Endothelial cell of umbilical vein (primary cell): ENCODE data around the gene LSM7. TPM values are rescaled to one million over a fixed set of nuclear protein-coding genes. Genes with fewer than 3 reads are reported as not detected.

Experiments used
- BruUV-seq: library from RNA; stranded (reverse); fragments of 400-500 nt; replicated peaks from 2 replicates; lab custom pipeline; 2021; lab: Mats Ljungman, UMichigan
- CTCF ChIA-PET: fragments of 300-600, 350-600 bp; sonication (Branson Sonifier 250); formaldehyde crosslinking; loops from one replicate; lab custom pipeline; 2021; ENCODE audit warnings: antibody characterized with exemption, inconsistent platforms; lab: Charles Lee
- POLR2A ChIA-PET: fragments of 300-600, 350-600 bp; sonication (Branson Sonifier 250); formaldehyde crosslinking; loops from one replicate; lab custom pipeline; 2021; ENCODE audit warnings: antibody characterized with exemption, inconsistent platforms; lab: Charles Lee
- DNase-seq: peaks from one replicate; pipeline ENCODE4 v3.0.0-alpha.2; 2011; ENCODE audit warnings: low read depth, low spot score
- FAIRE-seq: peaks from 2 replicates; lab custom pipeline; 2011; peaks lifted over from hg19 to GRCh38; lab: Jason Lieb, UNC
- H2AFZ ChIP-seq: 2 replicates; pipeline ENCODE4 v1.6.0; 2012; ENCODE audit warnings: low read depth, low read length, control low read depth, inconsistent platforms
- H3K27ac ChIP-seq: 2 replicates; pipeline ENCODE4 v1.5.1; 2011; ENCODE audit warnings: low read depth, mild to moderate bottlenecking, control low read depth, low read length, moderate library complexity; ENCODE audit not compliant: insufficient read depth
- H3K27me3 ChIP-seq, 2 experiments: 2 replicates each; pipeline versions ENCODE4 v1.6.0 to v1.6.1; 2011; ENCODE audit warnings: low read length in 2 of 2, mixed read lengths in 1 of 2; ENCODE audit not compliant: control insufficient read depth in 2 of 2, insufficient read depth in 2 of 2
- H3K36me3 ChIP-seq, 2 experiments: 2 replicates in 1 of 2; 3 replicates in 1 of 2; pipeline ENCODE4 v1.5.1; 2011; ENCODE audit warnings: low read length in 2 of 2, mild to moderate bottlenecking in 1 of 2, moderate library complexity in 1 of 2; ENCODE audit not compliant: control insufficient read depth in 2 of 2, insufficient read depth in 2 of 2; ENCODE audit errors: extremely low read depth in 1 of 2
- H3K4me1 ChIP-seq: 3 replicates; pipeline ENCODE4 v1.5.1; 2011; ENCODE audit warnings: mild to moderate bottlenecking, low read length; ENCODE audit not compliant: control insufficient read depth, insufficient read depth; ENCODE audit errors: extremely low read depth
- H3K4me2 ChIP-seq: 2 replicates; pipeline ENCODE4 v1.6.1; 2011; ENCODE audit warnings: low read length, control low read depth, mixed read lengths; ENCODE audit not compliant: insufficient read depth
- H3K4me3 ChIP-seq, 3 experiments: fragments of 200-600 bp in 1 of 3; sonication (generic), shearing (Covaris generic) in 1 of 3; replicated peaks in 1 of 3; 2 replicates each; pipeline ENCODE4 v1.5.1; 2011 to 2016; ENCODE audit warnings: control low read depth in 3 of 3, low read length in 3 of 3, mild to moderate bottlenecking in 2 of 3, inconsistent platforms in 1 of 3, low read depth in 1 of 3, moderate library complexity in 1 of 3; ENCODE audit not compliant: insufficient read depth in 1 of 3
- H3K79me2 ChIP-seq: 2 replicates; pipeline ENCODE4 v1.6.0; 2012; ENCODE audit warnings: low read length, inconsistent platforms; ENCODE audit not compliant: control insufficient read depth, insufficient read depth
- H3K9ac ChIP-seq: replicated peaks from 2 replicates; pipeline ENCODE3; 2011; ENCODE audit warnings: low read length, control low read depth; ENCODE audit not compliant: insufficient read depth; ENCODE audit errors: extremely low read depth
- H3K9me1 ChIP-seq: replicated peaks from 3 replicates; pipeline ENCODE4 v1.6.0; 2011; ENCODE audit warnings: mild to moderate bottlenecking, low read length; ENCODE audit not compliant: control insufficient read depth, insufficient read depth; ENCODE audit errors: extremely low read depth
- H3K9me3 ChIP-seq: replicated peaks from 2 replicates; pipeline ENCODE4 v1.5.1; 2012; ENCODE audit warnings: low read length, inconsistent platforms; ENCODE audit not compliant: control insufficient read depth, insufficient read depth
- H4K20me1 ChIP-seq: replicated peaks from 2 replicates; pipeline ENCODE3; 2011; ENCODE audit warnings: mild to moderate bottlenecking, low read length; ENCODE audit not compliant: control insufficient read depth, insufficient read depth; ENCODE audit errors: extremely low read depth
- CTCF ChIP-seq, 2 donors: IDR thresholded peaks; 1 replicate in 1 of 2; 2 replicates in 1 of 2; pipeline ENCODE4 v1.5.1; 2011; ENCODE audit warnings: low read length in 2 of 2, mild to moderate bottlenecking in 2 of 2, moderate library complexity in 2 of 2, control low read depth in 1 of 2, inconsistent platforms in 1 of 2, low read depth in 1 of 2; ENCODE audit not compliant: insufficient read depth in 1 of 2; ENCODE audit errors: extremely low read depth in 1 of 2
- FOS ChIP-seq: IDR thresholded peaks from 2 replicates; pipeline ENCODE4 v1.6.1; 2011; ENCODE audit warnings: mild to moderate bottlenecking, low read length, moderate library complexity, borderline replicate concordance; ENCODE audit not compliant: insufficient read depth
- GATA2 ChIP-seq: IDR thresholded peaks from 2 replicates; pipeline ENCODE4 v1.7.0; 2011; ENCODE audit warnings: low read depth, mild to moderate bottlenecking, moderate library complexity, mixed read lengths, low read length; ENCODE audit not compliant: insufficient read length, insufficient read depth
- JUN ChIP-seq: IDR thresholded peaks from 2 replicates; pipeline ENCODE4 v1.6.1; 2011; ENCODE audit warnings: borderline replicate concordance, low read depth; ENCODE audit not compliant: insufficient read length, insufficient read depth
- MAX ChIP-seq: IDR thresholded peaks from 2 replicates; pipeline ENCODE4 v1.6.1; 2011; ENCODE audit not compliant: insufficient read depth, insufficient read length
- MYC ChIP-seq: IDR thresholded peaks from one replicate; pipeline ENCODE4 v1.6.1; 2011; ENCODE audit warnings: mild to moderate bottlenecking, low read depth, low read length
- POLR2AphosphoS5 ChIP-seq: IDR thresholded peaks from 2 replicates; pipeline ENCODE4 v1.6.1; 2012; ENCODE audit warnings: low read depth, mild to moderate bottlenecking, control low read depth, low read length, moderate library complexity; ENCODE audit not compliant: insufficient read depth
- dilution Hi-C: fragments of 300-500 bp; cut with MboI; formaldehyde crosslinking; loops from one replicate; pipeline ENCODE4 v1.15.0; 2019; ENCODE audit warnings: low sequenced_read_pairs; ENCODE audit not compliant: extremely low pct_ligation_motif_present
- intact Hi-C: fragments of 100-400 bp; cut with micrococcal nuclease; formaldehyde crosslinking; loops from one replicate; pipeline ENCODE4 v1.10.0; 2022
- polyA plus RNA-seq, 4 experiments: library from polyadenylated mRNA; depleted of rRNA in 3 of 4; stranded (reverse) in 3 of 4; unstranded in 1 of 4; fragments of >200 nt; gene quantifications; 2 replicates each; pipeline versions ENCODE4 v1.2.1 to v1.2.3, GENCODE V29; 2011 to 2012; ENCODE audit warnings: missing spikeins in 1 of 4
- total RNA-seq: library from RNA; stranded (reverse); gene quantifications from 2 replicates; pipeline ENCODE4 v1.2.3, GENCODE V29; 2021

The LSM7 gene
- total and polyA plus RNA-seq, 2 donors (not counting 3 experiments of a cell fraction or from before 2014, with no cell fraction given): 124 to 673 TPM

- no peak overlapping the region for H3K4me2 ChIP-seq
- H3K9ac ChIP-seq: no peak overlapping the region
- H4K20me1 ChIP-seq: no peaks in the 10 kb centered on the region
- intact Hi-C loops: loop anchor here (5.0 kb wide), 1 partner anchor 38 kb away; no protein-coding TSS in a partner anchor
- H3K9me3 ChIP-seq: no peaks in the 10 kb centered on the region
- H3K4me3 ChIP-seq: no peak overlapping the region
- no peak for FAIRE-seq
- ChIA-PET POLR2A (no interaction called here), CTCF (no interaction called here)
- BruUV-seq: no TSS peak
- dilution Hi-C loops: no loop called here
- peaks cover 15% of the 10 kb centered on the region for H3K4me1 ChIP-seq
- H3K9me1 ChIP-seq: no peaks in the 10 kb centered on the region
- peak overlapping the region; percentile 12 for H3K27ac ChIP-seq
- no peak overlapping the region for H2AFZ ChIP-seq
- H3K79me2 ChIP-seq: peaks cover 33% of the 10 kb centered on the region
- H3K36me3 ChIP-seq: peaks cover 0 to 13% of the 10 kb centered on the region in 2 experiments
- no peaks in the 10 kb centered on the region for H3K27me3 ChIP-seq
- DNase-seq: peak; percentile 59
- TF ChIP-seq CTCF (IDR thresholded peaks at IDR 0.05; ENCODE audit: extremely low read depth in 1 of 2, insufficient read depth in 1 of 2, low read depth in 1 of 2, low read length in 2 of 2): no peak
- no peak for TF ChIP-seq MYC
Observed at GRCh38 chr19:2325281-2326046, 2.9 kb downstream of the LSM7 start.

GRCh38 chr19:2324220-2324948 lies 4.0 kb downstream of the LSM7 start:
- no TSS peak for BruUV-seq
- Histone ChIP-seq H3K36me3 (peaks cover 0 to 13% of the 10 kb centered on the region in 2 experiments), H4K20me1 (no peaks in the 10 kb centered on the region), H2AFZ (no peak overlapping the region), H3K27ac (no peak overlapping the region), H3K4me2 (no peak overlapping the region), H3K4me1 (peaks cover 12% of the 10 kb centered on the region), H3K9me3 (no peaks in the 10 kb centered on the region), H3K27me3 (no peaks in the 10 kb centered on the region), H3K9ac (no peak overlapping the region), H3K79me2 (peaks cover 28% of the 10 kb centered on the region), H3K9me1 (no peaks in the 10 kb centered on the region), H3K4me3 (no peak overlapping the region)
- DNase-seq (no peak), FAIRE-seq (no peak)
- POLR2A ChIA-PET: no interaction called here
- intact Hi-C loops (no loop called here), dilution Hi-C loops (no loop called here)
- CTCF ChIA-PET: interaction anchor here (0.8 kb wide), 1 partner anchor 9 kb away, joined by 3 read pairs; no protein-coding TSS in a partner anchor
- TF ChIP-seq MAX (no peak), CTCF (IDR thresholded peaks at IDR 0.05; ENCODE audit: extremely low read depth in 1 of 2, insufficient read depth in 1 of 2, low read depth in 1 of 2, low read length in 2 of 2) (no peak), POLR2AphosphoS5 (no peak), GATA2 (no peak), JUN (no peak), FOS (no peak)
